ENCODE results near the gene RPL13. TPM values are rescaled to one million over a fixed set of nuclear protein-coding genes. Genes with fewer than 3 reads are reported as not detected.

Gene RPL13
- total and polyA plus RNA-seq, 9 of the 15 experiments (the other 6 are each of a cell fraction or from before 2014, with no cell fraction given) = 227 to 6,042 (median 1,633) TPM

DNA sequence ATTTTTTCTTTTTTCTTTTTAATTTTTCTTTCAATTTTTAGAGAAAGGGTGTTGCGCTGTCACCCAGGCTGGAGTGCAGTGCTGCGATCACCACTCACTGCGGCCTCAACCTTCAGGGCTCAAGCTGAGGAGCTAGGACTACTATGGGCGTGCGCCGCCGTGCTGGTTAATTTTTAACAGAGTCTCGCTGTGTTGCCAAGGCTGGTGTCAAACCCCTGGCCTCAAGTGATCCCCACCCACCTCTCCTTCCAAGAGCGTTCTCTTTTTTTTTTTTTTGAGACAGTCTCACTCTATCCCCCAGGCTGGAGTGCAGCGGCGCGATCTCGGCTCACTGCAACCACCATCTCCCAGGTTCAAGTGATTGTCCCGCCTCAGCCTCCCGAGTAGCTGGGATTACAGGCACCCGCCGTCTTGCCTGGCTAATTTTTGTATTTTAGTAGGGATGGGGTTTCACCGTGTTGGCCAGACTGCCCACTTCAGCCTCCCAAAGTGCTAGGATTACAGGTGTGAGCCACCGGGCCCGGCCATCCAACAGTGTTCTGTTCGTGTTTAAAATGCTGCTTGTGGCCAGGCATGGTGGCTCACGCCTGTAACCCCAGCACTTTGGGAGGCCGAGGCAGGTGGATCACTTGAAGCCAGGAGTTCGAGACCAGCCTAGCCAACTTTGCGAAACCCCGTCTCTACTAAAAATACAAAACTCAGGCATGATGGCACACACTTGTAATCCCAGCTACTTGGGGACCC, 14.5 kb upstream of the RPL13 start:
- in situ Hi-C loops (cut with MboI) = no loop called here
- no peak for TF ChIP-seq POLR2AphosphoS5 (IDR thresholded peaks at IDR 0.05; ENCODE audit: control insufficient read depth, insufficient read depth, low read depth, low read length)
- TF ChIP-seq, protein P1, sequence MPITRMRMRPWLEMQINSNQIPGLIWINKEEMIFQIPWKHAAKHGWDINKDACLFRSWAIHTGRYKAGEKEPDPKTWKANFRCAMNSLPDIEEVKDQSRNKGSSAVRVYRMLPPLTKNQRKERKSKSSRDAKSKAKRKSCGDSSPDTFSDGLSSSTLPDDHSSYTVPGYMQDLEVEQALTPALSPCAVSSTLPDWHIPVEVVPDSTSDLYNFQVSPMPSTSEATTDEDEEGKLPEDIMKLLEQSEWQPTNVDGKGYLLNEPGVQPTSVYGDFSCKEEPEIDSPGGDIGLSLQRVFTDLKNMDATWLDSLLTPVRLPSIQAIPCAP (CRISPR knock-in tag; IDR thresholded peaks at IDR 0.05; ENCODE audit: borderline replicate concordance) = no peak
- TF ChIP-seq ELF1 (tag; IDR thresholded peaks at IDR 0.05) = no peak
- TF ChIP-seq ASH1L (IDR thresholded peaks at IDR 0.05; ENCODE audit: borderline replicate concordance, low read depth, partially characterized antibody) = no peak
- no peak for TF ChIP-seq CCNT2 (IDR thresholded peaks at IDR 0.05; ENCODE audit: borderline replicate concordance, extremely low read depth, insufficient read length, low read depth, low read length)
- TF ChIP-seq, protein P2, sequence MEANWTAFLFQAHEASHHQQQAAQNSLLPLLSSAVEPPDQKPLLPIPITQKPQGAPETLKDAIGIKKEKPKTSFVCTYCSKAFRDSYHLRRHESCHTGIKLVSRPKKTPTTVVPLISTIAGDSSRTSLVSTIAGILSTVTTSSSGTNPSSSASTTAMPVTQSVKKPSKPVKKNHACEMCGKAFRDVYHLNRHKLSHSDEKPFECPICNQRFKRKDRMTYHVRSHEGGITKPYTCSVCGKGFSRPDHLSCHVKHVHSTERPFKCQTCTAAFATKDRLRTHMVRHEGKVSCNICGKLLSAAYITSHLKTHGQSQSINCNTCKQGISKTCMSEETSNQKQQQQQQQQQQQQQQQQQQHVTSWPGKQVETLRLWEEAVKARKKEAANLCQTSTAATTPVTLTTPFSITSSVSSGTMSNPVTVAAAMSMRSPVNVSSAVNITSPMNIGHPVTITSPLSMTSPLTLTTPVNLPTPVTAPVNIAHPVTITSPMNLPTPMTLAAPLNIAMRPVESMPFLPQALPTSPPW (CRISPR knock-in tag; IDR thresholded peaks at IDR 0.05) = no peak
- TF ChIP-seq, protein P3, sequence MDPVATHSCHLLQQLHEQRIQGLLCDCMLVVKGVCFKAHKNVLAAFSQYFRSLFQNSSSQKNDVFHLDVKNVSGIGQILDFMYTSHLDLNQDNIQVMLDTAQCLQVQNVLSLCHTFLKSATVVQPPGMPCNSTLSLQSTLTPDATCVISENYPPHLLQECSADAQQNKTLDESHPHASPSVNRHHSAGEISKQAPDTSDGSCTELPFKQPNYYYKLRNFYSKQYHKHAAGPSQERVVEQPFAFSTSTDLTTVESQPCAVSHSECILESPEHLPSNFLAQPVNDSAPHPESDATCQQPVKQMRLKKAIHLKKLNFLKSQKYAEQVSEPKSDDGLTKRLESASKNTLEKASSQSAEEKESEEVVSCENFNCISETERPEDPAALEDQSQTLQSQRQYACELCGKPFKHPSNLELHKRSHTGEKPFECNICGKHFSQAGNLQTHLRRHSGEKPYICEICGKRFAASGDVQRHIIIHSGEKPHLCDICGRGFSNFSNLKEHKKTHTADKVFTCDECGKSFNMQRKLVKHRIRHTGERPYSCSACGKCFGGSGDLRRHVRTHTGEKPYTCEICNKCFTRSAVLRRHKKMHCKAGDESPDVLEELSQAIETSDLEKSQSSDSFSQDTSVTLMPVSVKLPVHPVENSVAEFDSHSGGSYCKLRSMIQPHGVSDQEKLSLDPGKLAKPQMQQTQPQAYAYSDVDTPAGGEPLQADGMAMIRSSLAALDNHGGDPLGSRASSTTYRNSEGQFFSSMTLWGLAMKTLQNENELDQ (CRISPR knock-in tag; IDR thresholded peaks at IDR 0.05; ENCODE audit: borderline replicate concordance) = no peak
- no peak for TF ChIP-seq SAFB (IDR thresholded peaks at IDR 0.05; ENCODE audit: borderline replicate concordance, low read depth, low read length)
- TF ChIP-seq ZNF780A (CRISPR knock-in tag; IDR thresholded peaks at IDR 0.05) = no peak
- H3K36me3 ChIP-seq (ENCODE audit: control insufficient read depth, insufficient read depth, low read length) = peaks cover 79% of the 10 kb centered on the region; the same call in 2 of the 3 replicates
- H3K9me1 ChIP-seq (ENCODE audit: control insufficient read depth, insufficient read depth, low read length) = peaks cover 2% of the 10 kb centered on the region
- ChIA-PET POLR2A (interaction anchor here (1.1 kb wide), 1 partner anchor 197 kb away, joined by 4 read pairs; no protein-coding TSS in a partner anchor), CTCF (ENCODE audit: low intra/inter-chr PET ratio) (no interaction called here)
- FAIRE-seq (no peak), DNase-seq (ENCODE audit: extremely low read depth in 1 of 4, low spot score in 3 of 4) (no peak), ATAC-seq (no peak)
- H3K79me2 ChIP-seq (ENCODE audit: control insufficient read depth, insufficient read depth, low read length) = no peaks in the 10 kb centered on the region
- intact Hi-C loops (cut with micrococcal nuclease) = no loop called here
- H3K4me1 ChIP-seq (replicated peaks in 1 of 2; ENCODE audit: control insufficient read depth in 2 of 2, insufficient read depth in 2 of 2, low read length in 2 of 2) = peaks cover 0 to 5% of the 10 kb centered on the region in 2 experiments; a peak in 2 of 5 replicates
- H3K27ac ChIP-seq (ENCODE audit: extremely low read depth, low read depth, low read length) = no peak overlapping the region
- no peak overlapping the region for H3K4me3 ChIP-seq
- H3K4me2 ChIP-seq (ENCODE audit: insufficient read depth, low read length) = no peak overlapping the region
- WGBS (ENCODE audit: insufficient coverage, low coverage, missing lambda C conversion rate) = 96% methylated on average over 21 of the region's 26 CpGs
- no TSS peak for BruUV-seq (replicated peaks)
- no peaks in the 10 kb centered on the region for H3K9me3 ChIP-seq (replicated peaks; ENCODE audit: control insufficient read depth, insufficient read depth, low read depth, low read length)
- H3K27me3 ChIP-seq (ENCODE audit: control insufficient read depth in 2 of 2, insufficient read depth in 2 of 2, low read length in 2 of 2) = no peaks in the 10 kb centered on the region
- no peaks in the 10 kb centered on the region; the same call in 1 of the 2 replicates for H4K20me1 ChIP-seq (replicated peaks; ENCODE audit: control insufficient read depth, insufficient read depth, low read length)
- H3K9ac ChIP-seq (ENCODE audit: insufficient read depth in 1 of 2, low read depth in 2 of 2, low read length in 2 of 2) = no peak overlapping the region
- H2AFZ ChIP-seq (ENCODE audit: low read depth, low read length) = no peak overlapping the region
